NCI-H128 (cell line): Measurements from ENCODE around the gene BACH1.
A peak's percentile ranks its signal among the peaks of the same experiment; 100 is the strongest.

Source experiments
- DNase-seq: peaks from one replicate; lab custom pipeline; 2025; ENCODE audit not compliant: unreplicated experiment; lab: John Stamatoyannopoulos, UW

The BACH1 gene

DNA sequence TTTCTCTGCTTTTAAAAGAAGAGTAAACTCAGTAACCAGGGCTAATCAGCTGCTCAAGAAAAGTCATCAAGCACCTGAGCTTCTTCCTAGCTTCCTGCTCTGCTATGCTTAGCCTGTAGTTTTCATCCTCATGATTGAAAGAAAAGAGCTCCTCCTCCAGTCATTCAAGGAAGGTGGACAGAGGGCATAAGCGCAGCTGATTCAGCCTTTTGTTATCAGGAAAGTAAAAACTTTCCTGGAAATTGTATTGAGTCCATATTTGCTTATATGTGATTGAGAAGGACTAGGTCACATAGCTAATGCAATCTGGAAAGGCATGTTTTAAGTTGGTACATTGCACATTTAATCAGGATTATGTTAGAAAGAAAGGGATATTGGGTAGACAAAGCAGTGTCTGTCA, 8.5 kb upstream of the BACH1 start:
- DNase-seq, result no peak

GRCh38 chr21:29293495-29293894, 5.2 kb upstream of the BACH1 start:
- no peak for DNase-seq

DNA sequence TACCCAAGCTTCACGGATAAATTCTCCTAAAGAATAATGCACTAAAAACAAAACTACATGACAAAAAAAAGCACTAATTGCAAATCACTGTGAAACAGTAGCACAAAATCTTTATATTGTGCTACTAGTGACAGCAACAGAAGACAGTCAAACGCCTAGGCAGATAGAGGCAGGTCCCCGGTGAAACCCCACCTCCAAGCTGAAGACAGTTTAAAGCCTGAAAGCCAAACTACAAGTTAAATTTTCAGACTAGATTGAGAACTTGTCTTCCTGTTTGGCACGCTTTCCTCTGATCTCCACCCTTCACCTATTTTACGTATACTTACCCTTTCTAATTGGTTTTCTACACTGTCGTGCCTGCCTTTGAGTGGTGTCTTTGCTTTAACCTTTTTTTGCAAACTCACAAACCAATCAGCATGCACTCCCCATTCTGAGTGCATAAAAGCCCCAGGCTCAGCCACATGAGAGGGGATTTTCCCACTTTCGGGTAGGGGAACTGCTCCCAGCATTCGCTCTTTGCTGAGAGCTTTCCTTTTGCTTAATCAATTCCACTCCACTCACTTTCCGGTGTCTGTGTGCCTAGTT, 3.6 kb upstream of the BACH1 start:
- no peak for DNase-seq

DNA sequence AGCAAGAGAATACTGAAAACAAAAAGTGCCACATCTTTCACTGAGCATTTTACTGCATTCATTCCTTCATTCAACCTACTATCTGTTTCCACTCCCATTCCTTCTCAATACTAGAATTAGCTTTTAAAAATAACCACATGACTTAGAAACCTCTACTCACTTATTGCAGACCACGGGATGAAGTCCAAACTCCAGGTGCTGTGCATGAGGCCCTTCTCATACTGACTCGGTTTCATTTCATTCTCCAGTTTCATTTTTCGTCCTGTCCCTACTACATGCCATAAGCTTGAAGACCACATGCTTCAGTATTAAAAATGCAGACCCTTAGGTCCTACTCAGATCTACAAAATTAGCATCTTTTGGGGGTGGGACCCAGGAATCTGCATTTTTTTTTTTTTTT, 2.3 kb upstream of the BACH1 start:
- DNase-seq, result no peak

- no peak for DNase-seq
These were observed 1.0 kb upstream of the BACH1 start for GRCh38 chr21:29297483-29298347.

DNA sequence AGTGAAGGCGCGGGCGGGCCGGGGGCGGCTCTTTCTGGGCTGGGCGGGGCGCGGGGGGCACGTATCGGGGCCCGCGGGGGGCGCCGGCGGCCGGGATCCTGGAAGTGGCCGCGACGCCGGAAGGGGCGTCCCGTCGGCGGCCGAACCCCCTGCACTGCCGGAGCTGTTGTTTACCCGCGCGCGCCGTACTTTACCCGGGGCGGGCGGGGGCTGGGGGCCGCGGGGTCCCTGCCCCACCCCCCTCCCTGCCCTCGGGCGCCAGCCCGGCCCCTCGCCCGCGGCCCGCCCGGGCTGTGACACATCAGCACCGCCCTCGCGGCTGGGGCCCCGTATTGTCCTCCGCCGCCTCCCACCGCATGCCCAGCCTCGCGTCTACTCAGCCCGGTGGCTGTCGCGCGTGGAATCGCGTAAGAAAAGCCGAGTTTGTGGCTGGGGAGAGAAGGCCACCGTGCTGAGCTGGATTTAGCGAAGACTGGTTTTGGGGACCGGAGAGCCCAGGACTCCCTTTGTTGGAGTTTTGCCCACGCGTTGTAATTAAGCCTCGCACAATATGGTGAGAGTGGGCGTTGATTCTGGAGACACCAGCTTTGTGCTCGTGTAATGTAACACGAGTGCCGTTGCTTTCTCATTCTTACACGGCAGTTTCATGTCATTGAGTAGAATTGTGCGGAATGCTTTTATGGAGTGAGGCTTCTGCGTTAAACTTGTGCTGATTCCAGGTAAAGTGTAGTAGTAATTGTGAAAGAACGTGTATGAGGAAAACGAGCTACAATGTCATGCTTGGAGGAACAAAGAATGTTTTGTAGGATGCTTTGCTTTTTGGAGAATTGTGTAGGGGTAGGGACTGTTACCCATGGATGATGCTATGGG, 559 bp downstream of the BACH1 start:
- DNase-seq, result peak; percentile 23

GRCh38 chr21:29299916-29300806, 1.4 kb downstream of the BACH1 start:
- DNase-seq, result peak; percentile 29

DNA sequence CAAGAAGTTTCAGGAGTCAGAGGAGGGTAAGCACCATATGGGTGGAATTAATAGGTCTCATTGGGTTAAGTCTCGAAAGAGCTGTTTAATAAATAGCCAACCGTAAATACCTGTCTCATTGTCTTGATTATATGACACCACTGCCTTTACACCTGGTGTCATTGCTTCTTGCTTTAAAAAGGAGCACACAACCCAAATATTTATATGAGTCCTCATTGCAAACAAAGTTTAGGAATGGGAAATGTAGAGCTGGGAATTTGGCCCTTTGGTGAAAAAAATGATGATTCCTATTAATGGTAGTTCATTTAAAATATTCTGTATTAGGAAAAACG, 2.1 kb downstream of the BACH1 start:
- DNase-seq, result no peak

- no peak for DNase-seq
These were observed 3.0 kb downstream of the BACH1 start for GRCh38 chr21:29301691-29302090.

DNA sequence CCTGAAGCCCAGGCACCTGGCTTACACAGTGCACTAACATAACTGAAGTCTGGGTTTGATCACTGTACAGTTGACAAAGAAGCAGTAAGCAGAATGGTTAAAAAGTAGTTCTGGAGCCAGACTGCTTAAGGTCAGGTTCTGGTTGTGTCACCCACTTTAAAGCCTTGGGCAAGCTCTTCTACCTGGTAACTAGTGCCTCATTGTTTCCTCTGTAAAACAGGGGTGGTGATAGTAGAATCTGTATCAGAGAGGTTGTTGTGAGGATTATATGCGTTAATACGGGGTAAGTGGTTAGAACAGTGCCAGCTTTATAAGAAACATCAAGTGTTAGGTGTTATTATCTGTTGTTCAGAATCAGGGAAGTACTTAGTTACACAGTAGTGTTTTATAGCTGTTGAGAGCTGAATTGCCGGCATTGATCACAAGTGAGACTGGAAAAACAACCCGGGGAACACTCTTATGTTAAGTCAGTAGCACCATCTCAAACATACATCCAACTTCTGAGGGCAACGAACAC, 3.7 kb downstream of the BACH1 start:
- DNase-seq, result no peak

DNA sequence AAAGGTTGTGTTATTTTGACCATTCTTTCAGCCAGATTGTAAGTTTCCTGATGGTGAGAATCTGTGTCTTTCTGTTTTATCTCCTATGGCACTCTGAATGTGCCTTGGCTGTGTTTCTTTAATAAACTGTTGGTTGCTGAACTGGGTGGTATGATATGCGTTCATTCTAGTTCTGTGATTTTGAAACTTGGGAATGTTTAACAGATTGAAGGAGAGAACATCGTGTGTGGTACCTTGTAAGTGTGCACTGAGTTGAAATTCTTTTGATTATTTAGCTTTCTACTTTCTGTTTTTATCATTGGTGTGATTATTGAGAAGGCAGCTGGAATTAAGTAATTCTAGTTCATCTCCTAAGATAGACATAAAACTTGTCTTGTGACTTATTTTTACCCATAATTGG, 4.6 kb downstream of the BACH1 start:
- no peak for DNase-seq

DNA sequence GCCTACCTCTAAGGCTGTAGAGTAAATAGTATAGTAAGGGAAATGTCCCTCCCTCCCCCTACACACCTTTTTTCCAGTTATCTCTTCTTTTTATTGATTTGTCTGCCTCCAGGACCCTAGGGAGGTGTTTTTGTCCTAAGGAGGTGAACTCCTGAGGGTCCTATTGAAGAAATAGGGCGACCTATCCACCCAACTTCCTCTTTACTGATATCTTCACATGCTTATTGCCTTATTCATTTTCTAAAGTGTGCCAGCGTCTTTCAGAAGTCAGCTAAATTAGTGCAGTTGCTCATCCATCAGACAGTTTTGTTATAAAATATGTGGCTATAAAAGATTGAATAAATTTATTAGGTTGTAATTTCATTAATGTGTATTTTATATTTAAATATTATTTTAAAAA, 5.9 kb downstream of the BACH1 start:
- no peak for DNase-seq

DNA sequence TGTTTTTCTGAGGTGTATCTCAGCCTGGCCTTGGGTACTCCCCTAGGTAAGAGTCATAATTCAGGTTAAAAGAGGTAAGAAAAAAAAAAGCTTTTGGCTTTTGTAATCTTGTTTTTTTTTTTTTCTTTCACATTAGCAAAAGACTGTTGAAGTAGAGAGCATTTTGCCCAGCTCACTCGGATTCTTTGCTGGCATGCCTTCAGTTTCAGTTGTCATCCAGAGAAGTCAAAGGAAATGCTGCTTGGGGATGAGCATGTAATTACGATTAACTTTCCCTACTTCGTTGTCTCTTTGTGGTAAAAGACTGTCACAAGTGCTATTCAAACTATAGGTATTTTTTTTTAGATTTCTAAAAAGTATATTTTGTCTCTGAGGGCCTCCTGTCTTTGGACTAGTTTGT, 6.3 kb downstream of the BACH1 start:
- DNase-seq, result no peak

- DNase-seq, result no peak
These were observed 6.8 kb downstream of the BACH1 start for GRCh38 chr21:29305561-29305960.

DNA sequence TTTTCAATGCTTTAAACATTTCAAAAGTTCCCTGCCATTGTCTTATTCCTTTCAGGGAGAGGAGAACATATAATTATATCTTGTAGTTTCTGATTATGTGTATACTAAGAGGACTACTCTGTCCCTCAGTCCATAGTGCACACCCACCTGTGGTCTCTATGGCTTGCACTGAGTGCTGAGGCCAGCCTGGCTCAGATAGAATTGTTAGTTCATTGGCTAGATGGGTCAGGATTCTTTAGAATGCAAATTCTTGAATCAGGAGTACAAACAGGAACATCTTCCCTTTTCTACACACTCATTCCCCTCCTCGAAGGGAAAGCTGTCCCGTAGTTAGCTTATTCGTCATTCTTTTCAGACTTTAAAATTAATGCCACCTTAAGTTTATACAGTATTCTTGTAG, 8.2 kb downstream of the BACH1 start:
- DNase-seq, result no peak

DNA sequence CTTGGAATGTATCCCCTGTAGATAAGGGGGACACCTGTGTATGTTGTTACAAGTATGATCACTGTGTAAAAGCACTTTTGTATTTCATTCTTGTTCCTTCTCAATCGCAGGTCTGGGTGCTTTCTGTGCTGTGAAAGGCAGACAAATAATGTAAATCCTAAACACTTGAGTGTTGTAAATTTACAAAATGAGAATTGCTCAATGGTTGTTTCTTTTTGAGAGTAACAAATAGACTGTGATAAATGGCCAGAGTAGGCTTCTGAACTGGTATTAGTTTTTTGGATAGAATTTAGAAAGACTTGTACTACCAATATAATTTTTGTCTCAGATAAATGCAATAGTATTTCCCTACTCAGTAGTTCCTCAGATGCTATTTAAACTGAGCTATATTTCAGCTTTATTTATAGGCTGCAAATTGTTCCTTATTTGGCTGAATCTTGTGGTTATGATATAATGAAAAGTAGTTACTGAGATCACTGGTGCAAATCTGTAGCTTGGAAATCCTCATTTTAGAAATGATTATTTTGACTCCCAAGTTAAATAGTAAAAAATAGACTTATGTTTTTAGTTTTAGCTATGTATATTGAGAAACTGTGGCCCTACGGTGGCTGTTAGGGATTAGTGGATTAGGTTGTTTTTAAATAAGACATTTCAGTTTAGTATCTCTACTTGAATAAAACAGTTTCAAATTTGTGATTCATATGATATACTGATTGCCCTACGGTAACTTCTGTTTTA, 9.2 kb downstream of the BACH1 start:
- no peak for DNase-seq

DNA sequence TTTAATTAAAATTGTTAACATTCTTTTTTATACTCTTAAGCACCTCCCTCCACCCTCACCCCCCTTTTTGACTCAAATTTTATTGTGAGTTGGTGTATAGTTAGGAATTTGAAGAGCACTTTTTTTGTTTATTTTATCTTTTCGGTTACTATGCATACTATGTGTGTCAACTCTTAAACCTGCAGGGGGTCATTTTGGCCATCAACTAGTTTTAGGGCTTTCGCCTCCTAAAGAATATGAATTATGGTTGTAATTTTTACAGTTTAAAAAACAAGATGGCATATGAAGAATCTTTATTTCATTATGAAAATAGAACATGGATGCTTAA, 9.7 kb downstream of the BACH1 start:
- no peak for DNase-seq

DNA sequence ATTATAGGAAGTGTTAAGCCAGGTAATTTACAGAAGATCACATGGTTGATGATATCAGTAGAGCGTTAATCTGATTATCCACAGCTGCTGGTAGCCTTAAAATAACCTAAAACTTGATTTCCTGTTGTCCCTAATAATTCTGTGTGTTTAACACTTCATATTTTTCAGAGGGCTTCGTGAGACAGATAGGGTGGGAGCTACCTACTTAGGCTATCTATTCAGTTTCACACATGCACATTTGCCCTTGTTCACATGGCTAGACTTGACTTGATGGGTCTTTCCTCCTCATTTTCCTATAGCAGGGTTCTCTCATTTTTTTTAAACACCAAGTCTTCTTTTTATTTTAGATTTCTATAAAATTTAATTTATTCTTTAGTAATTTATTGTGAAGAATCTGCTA, 11.0 kb downstream of the BACH1 start:
- no peak for DNase-seq

GRCh38 chr21:29311802-29312201, 13.1 kb downstream of the BACH1 start:
- no peak for DNase-seq

DNA sequence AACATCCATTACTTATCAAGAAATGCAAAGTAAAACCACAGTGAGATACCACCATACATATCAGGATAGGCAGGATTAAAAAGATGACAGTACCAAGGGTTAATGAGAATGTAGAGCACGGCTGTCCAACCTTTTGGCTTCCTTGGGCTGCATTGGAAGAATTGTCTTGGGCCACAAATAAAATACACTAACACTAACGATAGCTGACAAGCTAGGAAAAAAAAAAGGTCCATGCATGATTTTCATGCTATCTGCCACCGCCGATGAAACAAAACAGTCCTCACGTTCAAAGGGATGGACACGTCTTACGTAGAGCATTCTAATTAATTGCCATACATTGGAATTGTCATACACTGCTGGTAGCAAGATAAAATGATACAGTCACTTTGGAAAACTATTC, 14.3 kb downstream of the BACH1 start:
- DNase-seq, result no peak
